CD4-positive, alpha-beta T cell treated with Interleukin-17A for 1 hour (primary cell): Measurements from ENCODE around the gene ANKRD11.
"Not testable (repeated sequence)": the region's sequence is repeated elsewhere in the genome, so short reads cannot be mapped to it uniquely, and the experiment has no call there.

Experiments used
- DNase-seq: peaks from one replicate; pipeline ENCODE4 v3.0.0-alpha.2; 2020

Gene ANKRD11

GRCh38 chr16:89308391-89309333 lies 181.7 kb downstream of the ANKRD11 start:
- peak; percentile 30 for DNase-seq

GRCh38 chr16:89307421-89307805 lies 182.9 kb downstream of the ANKRD11 start:
- DNase-seq, result no peak

DNA sequence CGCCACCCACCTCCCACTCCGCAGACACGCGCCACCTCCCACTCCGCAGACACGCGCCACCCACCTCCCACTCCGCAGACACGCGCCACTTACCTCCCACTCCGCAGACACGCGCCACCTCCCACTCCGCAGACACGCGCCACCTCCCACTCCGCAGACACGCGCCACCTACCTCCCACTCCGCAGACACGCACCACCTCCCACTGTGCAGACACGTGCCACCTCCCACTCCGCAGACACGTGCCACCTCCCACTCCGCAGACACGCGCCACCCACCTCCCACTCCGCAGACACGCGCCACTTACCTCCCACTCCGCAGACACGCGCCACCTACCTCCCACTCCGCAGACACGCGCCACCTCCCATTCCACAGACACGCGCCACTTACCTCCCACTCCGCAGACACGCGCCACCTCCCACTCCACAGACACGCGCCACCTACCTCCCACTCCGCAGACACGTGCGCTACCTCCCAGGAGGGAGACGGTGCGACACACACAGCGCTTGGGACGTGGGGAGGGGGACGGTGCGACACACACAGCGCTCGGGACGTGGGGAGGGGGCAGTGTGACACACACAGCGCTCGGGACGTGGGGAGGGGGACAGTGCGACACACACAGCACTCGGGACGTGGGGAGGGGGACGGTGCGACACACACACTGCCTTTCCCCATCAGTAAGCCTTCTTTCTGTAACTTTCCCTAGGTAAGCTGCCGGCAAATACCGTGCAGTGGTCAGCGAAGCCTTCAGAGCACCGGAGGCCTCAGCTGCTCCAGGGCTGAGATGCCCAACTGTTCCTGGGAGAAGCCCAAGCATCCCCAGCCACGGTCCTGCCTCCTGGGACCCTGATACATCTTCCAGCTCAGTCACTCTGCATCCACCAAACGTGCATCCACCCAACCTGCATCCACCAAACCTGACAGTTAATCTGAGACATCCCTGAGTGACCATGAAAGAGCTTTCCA lies 183.6 kb downstream of the ANKRD11 start:
- not testable (repeated sequence) for DNase-seq

- no peak for DNase-seq
Observed at GRCh38 chr16:89304941-89305705, 185.2 kb downstream of the ANKRD11 start.

- no peak for DNase-seq
Observed at GRCh38 chr16:89304181-89304851, 186.0 kb downstream of the ANKRD11 start.

DNA sequence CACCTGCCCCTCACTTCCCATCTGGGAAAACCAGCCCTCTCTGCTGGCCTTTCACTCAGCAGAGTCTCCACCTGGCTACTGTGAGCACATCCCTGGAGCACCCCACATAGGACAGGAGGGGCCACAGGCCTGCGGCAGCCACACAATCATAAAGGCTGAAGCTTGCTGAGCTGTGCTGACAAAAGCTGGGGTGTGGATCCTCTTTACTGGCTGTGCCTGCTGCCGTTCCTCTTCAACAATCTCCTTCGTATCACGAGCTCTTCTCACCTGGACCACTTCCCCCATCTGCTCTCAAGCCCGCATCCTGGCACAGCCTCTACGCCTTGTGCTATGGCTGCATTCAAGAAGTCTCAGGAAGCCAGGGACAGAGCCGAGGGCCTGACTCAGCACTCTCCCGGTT lies 186.7 kb downstream of the ANKRD11 start:
- DNase-seq, result no peak

- DNase-seq, result no peak
Observed at GRCh38 chr16:89300976-89301360, 189.4 kb downstream of the ANKRD11 start.

DNA sequence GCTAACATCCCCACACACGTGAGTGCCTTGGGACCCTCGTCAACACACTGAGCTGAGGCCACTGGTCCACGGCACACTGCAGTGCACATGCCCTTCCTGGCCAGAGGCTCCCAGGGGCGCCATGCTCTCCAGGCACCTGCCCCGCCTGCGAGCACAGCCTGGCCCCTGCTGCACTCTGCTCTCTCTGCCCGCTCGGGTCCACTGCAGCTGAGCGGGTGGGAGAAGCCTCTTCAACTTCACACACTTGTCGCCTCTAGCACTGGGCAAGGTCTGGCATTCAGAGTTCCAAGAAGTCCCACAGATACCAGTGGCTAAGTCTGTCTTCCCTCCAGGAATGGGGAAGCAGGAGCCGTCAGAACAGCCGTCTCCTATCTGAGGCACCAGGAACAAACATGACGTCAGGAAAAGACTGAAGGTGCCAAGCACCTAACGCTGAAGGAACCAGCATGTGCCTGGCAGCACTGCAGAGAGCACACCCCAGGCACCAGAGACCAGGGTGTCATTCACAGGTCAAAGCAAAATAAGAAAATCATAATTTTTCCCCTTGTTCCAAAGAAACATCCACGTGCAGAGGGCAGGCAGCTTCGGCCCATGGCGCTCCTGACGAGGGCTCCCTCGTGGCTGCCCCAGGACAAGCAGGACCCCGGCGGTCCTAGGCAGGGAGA lies 189.9 kb downstream of the ANKRD11 start:
- no peak for DNase-seq

DNA sequence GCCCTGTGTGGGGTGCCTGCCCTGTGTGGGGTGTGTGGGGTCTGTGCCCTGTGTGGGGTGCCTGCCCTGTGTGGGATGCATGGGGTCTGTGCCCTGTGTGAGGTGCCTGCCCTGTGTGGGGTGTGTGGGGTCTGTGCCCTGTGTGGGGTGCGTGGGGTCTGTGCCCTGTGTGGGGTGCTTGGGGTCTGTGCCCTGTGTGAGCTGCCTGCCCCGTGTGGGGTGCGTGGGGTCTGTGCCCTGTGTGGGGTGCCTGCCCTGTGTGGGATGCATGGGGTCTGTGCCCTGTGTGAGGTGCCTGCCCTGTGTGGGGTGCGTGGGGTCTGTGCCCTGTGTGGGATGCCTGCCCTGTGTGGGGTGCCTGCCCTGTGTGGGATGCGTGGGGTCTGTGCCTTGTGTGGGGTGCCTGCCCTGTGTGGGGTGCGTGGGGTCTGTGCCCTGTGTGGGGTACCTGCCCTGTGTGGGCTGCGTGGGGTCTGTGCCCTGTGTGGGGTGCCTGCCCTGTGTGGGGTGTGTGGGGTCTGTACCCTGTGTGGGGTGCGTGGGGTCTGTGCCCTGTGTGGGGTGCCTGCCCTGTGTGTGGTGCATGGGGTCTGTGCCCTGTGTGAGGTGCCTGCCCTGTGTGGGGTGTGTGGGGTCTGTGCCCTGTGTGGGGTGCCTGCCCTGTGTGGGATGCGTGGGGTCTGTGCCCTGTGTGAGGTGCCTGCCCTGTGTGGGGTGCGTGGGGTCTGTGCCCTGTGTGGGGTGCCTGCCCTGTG lies 190.8 kb downstream of the ANKRD11 start:
- not testable (repeated sequence) for DNase-seq

- no peak for DNase-seq
Observed at GRCh38 chr16:89298623-89299225, 191.6 kb downstream of the ANKRD11 start.

- no peak for DNase-seq
Observed at GRCh38 chr16:89297910-89298545, 192.3 kb downstream of the ANKRD11 start.

DNA sequence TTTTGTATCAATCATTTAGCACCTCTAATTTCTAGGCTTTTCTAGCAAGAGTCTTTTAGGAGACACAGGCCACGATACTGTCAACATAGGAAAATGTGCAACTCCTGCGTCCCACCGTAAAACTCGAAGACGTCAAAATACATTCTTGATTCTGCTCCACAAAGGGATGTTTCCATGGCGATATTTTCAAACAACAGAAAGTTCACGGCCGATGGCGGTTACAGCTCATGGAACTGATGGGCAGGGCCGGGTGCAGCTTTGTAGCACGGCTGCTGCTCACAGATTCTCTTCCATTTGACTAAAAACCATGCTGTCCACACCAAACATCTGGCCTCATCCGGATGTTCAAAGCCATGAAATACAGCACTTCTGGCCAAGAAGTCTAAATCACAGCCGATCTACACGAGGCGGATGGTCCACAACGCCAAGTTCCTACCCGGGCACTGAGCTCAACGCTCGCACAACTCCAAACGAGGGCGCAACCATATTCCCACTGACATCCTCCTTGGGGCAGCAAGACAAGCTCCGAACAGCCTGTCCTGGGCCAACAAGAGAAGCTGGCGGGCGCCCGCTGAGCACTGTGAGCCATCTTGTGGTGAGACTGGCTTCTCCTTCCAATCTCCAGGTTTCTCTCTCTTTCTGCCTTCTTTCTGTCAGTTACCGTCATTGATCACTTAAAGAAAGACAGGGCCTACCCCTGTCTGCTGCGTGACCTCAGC lies 193.0 kb downstream of the ANKRD11 start:
- DNase-seq, result no peak

DNA sequence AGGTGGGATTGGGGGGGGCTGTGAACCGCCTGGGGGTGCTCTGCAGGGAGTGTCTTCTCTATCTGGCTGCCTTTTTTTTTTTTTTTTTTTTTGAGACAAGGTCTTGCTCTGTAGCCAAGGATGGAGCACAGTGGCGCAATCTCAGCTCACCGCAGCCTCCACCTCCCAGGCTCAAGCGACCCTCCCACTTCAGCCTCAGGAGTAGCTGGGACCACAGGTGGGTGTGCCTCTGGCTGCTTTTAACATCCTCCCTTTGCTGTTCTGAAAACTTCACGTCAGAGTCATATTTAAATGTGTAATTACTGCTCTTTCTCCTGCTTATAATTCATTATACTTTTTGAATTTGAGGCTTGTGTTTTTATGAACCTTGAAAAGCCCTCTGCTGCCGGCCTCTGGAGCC lies 194.4 kb downstream of the ANKRD11 start:
- no peak for DNase-seq

DNA sequence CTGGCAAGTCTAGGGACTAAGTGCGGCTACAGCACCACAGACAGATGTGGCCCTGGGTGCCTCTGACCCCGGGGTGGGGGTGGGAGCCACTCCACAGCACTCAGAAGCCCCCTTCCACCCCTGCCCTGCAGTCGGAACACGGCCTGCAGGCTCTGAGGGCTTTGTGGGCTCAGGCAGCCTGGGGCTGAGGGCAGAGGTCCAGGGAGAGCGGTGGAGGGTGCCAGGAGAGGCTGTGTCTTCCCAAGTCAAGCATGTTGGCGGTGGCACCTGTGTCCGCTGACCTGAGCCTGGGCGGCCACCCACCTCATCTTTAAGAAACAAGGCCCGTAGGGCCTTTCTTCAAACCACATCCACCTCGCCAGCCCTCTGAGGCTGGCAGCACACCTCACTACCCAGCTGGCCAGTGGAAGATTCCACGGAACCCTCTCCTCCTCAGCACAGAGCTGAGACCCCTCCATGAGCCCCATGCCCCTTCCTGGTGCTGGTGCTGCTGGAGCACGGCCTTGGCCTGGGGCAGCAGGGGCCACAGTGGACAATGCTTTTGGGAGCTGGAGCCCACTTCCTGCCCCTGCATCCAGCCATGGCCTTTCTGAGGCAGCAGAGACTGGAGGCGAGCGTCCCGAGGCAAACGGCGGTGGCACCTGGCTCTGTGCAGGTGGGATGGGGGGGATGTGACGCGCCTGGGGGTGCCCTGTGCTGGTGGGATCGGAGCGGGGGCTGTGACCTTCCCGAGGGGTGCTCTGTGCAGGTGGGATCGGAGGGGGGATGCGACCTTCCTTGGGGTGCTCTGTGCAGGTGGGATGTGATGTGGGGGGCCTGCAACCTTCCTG lies 195.1 kb downstream of the ANKRD11 start:
- DNase-seq, result no peak

GRCh38 chr16:89294486-89294885 lies 195.9 kb downstream of the ANKRD11 start:
- no peak for DNase-seq

- no peak for DNase-seq
Observed at GRCh38 chr16:89293276-89294143, 196.9 kb downstream of the ANKRD11 start.

GRCh38 chr16:89292443-89293078 lies 197.8 kb downstream of the ANKRD11 start:
- DNase-seq, result no peak
